Naive thymus-derived CD4-positive, alpha-beta T cell (primary cell): ENCODE data around the gene SLPI. TPM values are rescaled to one million over a fixed set of nuclear protein-coding genes. Genes with fewer than 3 reads are reported as not detected.
A peak's percentile ranks its signal among the peaks of the same experiment; 100 is the strongest.

Experiments used
- ATAC-seq: fragments of 150-1000 bp; cut with Tn5 transposase; 2 replicates; pipeline ENCODE4 v1.10.0; 2021; ENCODE audit warnings: mild to moderate bottlenecking, moderate library complexity
- CTCF ChIA-PET: fragments of 350-600 bp; sonication (Branson Sonifier 250); formaldehyde crosslinking; loops from one replicate; lab custom pipeline; 2021; ENCODE audit warnings: antibody characterized with exemption; lab: Charles Lee
- POLR2A ChIA-PET: fragments of 350-600 bp; sonication (Branson Sonifier 250); formaldehyde crosslinking; loops from one replicate; lab custom pipeline; 2021; ENCODE audit warnings: antibody characterized with exemption, inconsistent platforms; lab: Charles Lee
- DNase-seq, 9 donors: peaks; one replicate each; pipeline versions ENCODE4 v3.0.0 to v3.0.0-alpha.2; 2020 to 2022; ENCODE audit warnings: mixed read lengths in 1 of 9
- H3K27ac ChIP-seq: one replicate; pipeline ENCODE4 v1.7.0; 2013; ENCODE audit warnings: mild to moderate bottlenecking, low read depth, low read length, moderate library complexity
- H3K27me3 ChIP-seq, 2 donors: one replicate each; pipeline ENCODE4 v1.7.0; 2013; ENCODE audit warnings: low read length in 2 of 2, mild to moderate bottlenecking in 2 of 2, moderate library complexity in 2 of 2; ENCODE audit not compliant: control insufficient read depth in 2 of 2, insufficient read depth in 2 of 2
- H3K36me3 ChIP-seq, 3 experiments: 1 replicate in 2 of 3; 2 replicates in 1 of 3; pipeline ENCODE4 v1.7.0; 2013; ENCODE audit warnings: low read length in 3 of 3, mild to moderate bottlenecking in 3 of 3, moderate library complexity in 1 of 3; ENCODE audit not compliant: insufficient read depth in 3 of 3, control insufficient read depth in 2 of 3
- H3K4me1 ChIP-seq, 2 donors: one replicate each; pipeline ENCODE4 v1.7.0; 2013; ENCODE audit warnings: low read length in 2 of 2, mild to moderate bottlenecking in 2 of 2, moderate library complexity in 1 of 2; ENCODE audit not compliant: control insufficient read depth in 2 of 2, insufficient read depth in 2 of 2
- H3K4me3 ChIP-seq: 2 replicates; pipeline ENCODE4 v1.7.0; 2013; ENCODE audit warnings: mild to moderate bottlenecking, low read length
- H3K9me3 ChIP-seq, 3 experiments: 1 replicate in 2 of 3; 2 replicates in 1 of 3; pipeline ENCODE4 v1.7.0; 2013; ENCODE audit warnings: low read length in 3 of 3; ENCODE audit not compliant: control insufficient read depth in 2 of 3
- H3K27ac Mint-ChIP-seq, 9 donors: one replicate each; pipeline ENCODE4 v1.8.0; 2020 to 2022; ENCODE audit warnings: mixed read lengths in 9 of 9, mild to moderate bottlenecking in 8 of 9, moderate library complexity in 5 of 9, inconsistent platforms in 2 of 9
- H3K27me3 Mint-ChIP-seq, 5 donors: one replicate each; pipeline ENCODE4 v1.8.0; 2021 to 2022; ENCODE audit warnings: mixed read lengths in 5 of 5, mild to moderate bottlenecking in 1 of 5
- H3K36me3 Mint-ChIP-seq, 5 donors: one replicate each; pipeline ENCODE4 v1.8.0; 2020 to 2022; ENCODE audit warnings: mixed read lengths in 5 of 5, mild to moderate bottlenecking in 3 of 5, inconsistent platforms in 1 of 5
- H3K4me1 Mint-ChIP-seq, 7 donors: one replicate each; pipeline ENCODE4 v1.8.0; 2020 to 2022; ENCODE audit warnings: mixed read lengths in 7 of 7, mild to moderate bottlenecking in 3 of 7, inconsistent platforms in 1 of 7
- H3K4me3 Mint-ChIP-seq, 10 donors: one replicate each; pipeline ENCODE4 v1.8.0; 2020 to 2022; ENCODE audit warnings: mild to moderate bottlenecking in 10 of 10, mixed read lengths in 10 of 10, moderate library complexity in 6 of 10, inconsistent platforms in 2 of 10
- H3K9me3 Mint-ChIP-seq, 11 donors: one replicate each; pipeline ENCODE4 v1.8.0; 2020 to 2022; ENCODE audit warnings: mixed read lengths in 11 of 11, mild to moderate bottlenecking in 4 of 11, inconsistent platforms in 1 of 11, moderate library complexity in 1 of 11
- intact Hi-C, 2 donors: fragments of 100-400 bp; cut with micrococcal nuclease; formaldehyde crosslinking; loops; one replicate each; pipeline ENCODE4 v1.15.1; 2023
- polyA plus RNA-seq, 2 donors: library from polyadenylated mRNA; unstranded; fragments of 300-500 nt; fragmentation: Illumina TruSeq; gene quantifications; one replicate each; pipeline ENCODE4 v1.2.3, GENCODE V29; 2021
- total RNA-seq, 6 experiments: library from RNA in 5 of 6; stranded (reverse) in 5 of 6; gene quantifications; 1 replicate in 5 of 6; 2 replicates in 1 of 6; pipeline ENCODE4 v1.2.3 and lab custom pipeline; 2021 to 2026

The SLPI gene
- total and polyA plus RNA-seq, 7 experiments from 2014 or later, result 0.96 TPM; not detected in 6

GRCh38 chr20:45297786-45298497 lies 43.6 kb upstream of the SLPI start:
- Mint-ChIP-seq H3K27me3 (peaks cover 18 to 37% (median 26%) of the 10 kb centered on the region in 5 donors), H3K4me3 (no peak overlapping the region), H3K9me3 (no peaks in the 10 kb centered on the region), H3K4me1 (peaks cover 4 to 31% (median 5%) of the 10 kb centered on the region in 7 donors), H3K27ac (no peak overlapping the region), H3K36me3 (peaks cover 0 to 4% (median 0%) of the 10 kb centered on the region in 5 donors)
- peaks cover 0 to 8% of the 10 kb centered on the region in 2 donors for H3K27me3 ChIP-seq
- H3K4me3 ChIP-seq, result no peak overlapping the region
- DNase-seq (no peak), ATAC-seq (no peak)
- H3K4me1 ChIP-seq, result peaks cover 2 to 13% of the 10 kb centered on the region in 2 donors
- ChIA-PET POLR2A (no interaction called here), CTCF (no interaction called here)
- no peak overlapping the region for H3K27ac ChIP-seq
- no peaks in the 10 kb centered on the region for H3K36me3 ChIP-seq
- no peaks in the 10 kb centered on the region for H3K9me3 ChIP-seq
- intact Hi-C loops, result no loop called here

- peaks cover 25 to 42% (median 41%) of the 10 kb centered on the region in 5 donors for H3K27me3 Mint-ChIP-seq
- Histone ChIP-seq H3K4me1 (peaks cover 4 to 14% of the 10 kb centered on the region in 2 donors), H3K27me3 (peaks cover 0 to 10% of the 10 kb centered on the region in 2 donors), H3K4me3 (no peak overlapping the region), H3K36me3 (no peaks in the 10 kb centered on the region), H3K9me3 (no peaks in the 10 kb centered on the region), H3K27ac (no peak overlapping the region)
- ATAC-seq (no peak), DNase-seq (no peak)
- H3K4me1 Mint-ChIP-seq, result peaks cover 4 to 21% (median 11%) of the 10 kb centered on the region in 7 donors
- H3K36me3 Mint-ChIP-seq, result peaks cover 0 to 3% (median 0%) of the 10 kb centered on the region in 5 donors
- H3K4me3 Mint-ChIP-seq, result peak overlapping the region in 1 of 10 donors; percentile 21
- CTCF ChIA-PET, result interaction anchor here (0.6 to 2.3 kb wide), 9 partner anchors 9 to 345 kb away, joined by 3 to 10 read pairs (median 3); partner anchors contain the start of genes MATN4 and SLPI
- H3K9me3 Mint-ChIP-seq, result no peaks in the 10 kb centered on the region
- no peak overlapping the region for H3K27ac Mint-ChIP-seq
- POLR2A ChIA-PET, result interaction anchor here (0.6 kb wide), 1 partner anchor 328 kb away, joined by 3 read pairs; no protein-coding TSS in a partner anchor
- intact Hi-C loops, result loop anchor here in 1 of 2 donors (5.0 kb wide), 2 partner anchors 407 to 547 kb away; partner anchors contain the start of genes KCNK15 and YWHAB
Observed at GRCh38 chr20:45294659-45295058, 40.3 kb upstream of the SLPI start.

- ATAC-seq, result no peak
Observed at GRCh38 chr20:45294003-45294368, 39.6 kb upstream of the SLPI start.

GRCh38 chr20:45293041-45294002 lies 39.0 kb upstream of the SLPI start:
- Mint-ChIP-seq H3K4me1 (peaks cover 4 to 21% (median 11%) of the 10 kb centered on the region in 7 donors), H3K27ac (no peak overlapping the region), H3K4me3 (peak overlapping the region; percentile 57 to 83 (median 78)), H3K36me3 (peaks cover 0 to 2% (median 0%) of the 10 kb centered on the region in 5 donors), H3K9me3 (no peaks in the 10 kb centered on the region), H3K27me3 (peaks cover 31 to 48% (median 38%) of the 10 kb centered on the region in 5 donors)
- peaks cover 4 to 14% of the 10 kb centered on the region in 2 donors for H3K4me1 ChIP-seq
- intact Hi-C loops, result loop anchor here in 1 of 2 donors (1.0 to 5.0 kb wide), 3 partner anchors 249 to 546 kb away; partner anchors contain the start of genes KCNK15 and YWHAB
- ChIA-PET POLR2A (no interaction called here), CTCF (interaction anchor here (0.6 to 2.3 kb wide), 12 partner anchors 10 to 479 kb away, joined by 3 to 10 read pairs (median 4); partner anchors contain the start of genes MATN4, SLPI and TOMM34)
- peak overlapping the region; percentile 54 for H3K4me3 ChIP-seq
- H3K36me3 ChIP-seq, result no peaks in the 10 kb centered on the region
- ATAC-seq (peak; percentile 93), DNase-seq (peak; percentile 33 to 89 (median 68))
- peaks cover 0 to 10% of the 10 kb centered on the region in 2 donors for H3K27me3 ChIP-seq
- no peak overlapping the region for H3K27ac ChIP-seq
- no peaks in the 10 kb centered on the region for H3K9me3 ChIP-seq

More at GRCh38 chr20:45294003-45294368, 39.6 kb upstream of the SLPI start:
- Mint-ChIP-seq H3K9me3 (no peaks in the 10 kb centered on the region), H3K4me1 (peaks cover 4 to 21% (median 11%) of the 10 kb centered on the region in 7 donors), H3K27ac (no peak overlapping the region), H3K27me3 (peaks cover 29 to 44% (median 41%) of the 10 kb centered on the region in 5 donors), H3K4me3 (peak overlapping the region; percentile 57 to 83 (median 78)), H3K36me3 (peaks cover 0 to 3% (median 0%) of the 10 kb centered on the region in 5 donors)
- no peaks in the 10 kb centered on the region for H3K36me3 ChIP-seq
- intact Hi-C loops, result loop anchor here in 1 of 2 donors (5.0 kb wide), 2 partner anchors 407 to 547 kb away; partner anchors contain the start of genes KCNK15 and YWHAB
- peaks cover 4 to 14% of the 10 kb centered on the region in 2 donors for H3K4me1 ChIP-seq
- ChIA-PET CTCF (interaction anchor here (0.7 to 2.3 kb wide), 11 partner anchors 10 to 345 kb away, joined by 3 to 10 read pairs (median 4); partner anchors contain the start of genes MATN4, SLPI and TOMM34), POLR2A (interaction anchor here (0.6 kb wide), 1 partner anchor 327 kb away, joined by 3 read pairs; no protein-coding TSS in a partner anchor)
- peaks cover 0 to 10% of the 10 kb centered on the region in 2 donors for H3K27me3 ChIP-seq
- H3K4me3 ChIP-seq, result no peak overlapping the region
- H3K27ac ChIP-seq, result no peak overlapping the region
- no peaks in the 10 kb centered on the region for H3K9me3 ChIP-seq
- no peak for DNase-seq

- intact Hi-C loops, result loop anchor here in 1 of 2 donors (5.0 kb wide), 2 partner anchors 405 to 545 kb away; partner anchors contain the start of genes KCNK15 and YWHAB
- H3K4me3 Mint-ChIP-seq, result peak overlapping the region in 6 of 10 donors; percentile 42 to 82 (median 76)
- peaks cover 4 to 14% of the 10 kb centered on the region in 2 donors for H3K4me1 ChIP-seq
- CTCF ChIA-PET, result interaction anchor here (0.7 to 2.4 kb wide), 2 partner anchors 11 to 313 kb away, joined by 6 read pairs; no protein-coding TSS in a partner anchor
- H3K9me3 ChIP-seq, result no peaks in the 10 kb centered on the region
- peaks cover 4 to 21% (median 11%) of the 10 kb centered on the region in 7 donors for H3K4me1 Mint-ChIP-seq
- H3K4me3 ChIP-seq, result no peak overlapping the region
- no peak overlapping the region for H3K27ac Mint-ChIP-seq
- peaks cover 26 to 52% (median 39%) of the 10 kb centered on the region in 5 donors for H3K27me3 Mint-ChIP-seq
- H3K36me3 ChIP-seq, result no peaks in the 10 kb centered on the region
- ATAC-seq (no peak), DNase-seq (no peak)
- H3K27me3 ChIP-seq, result peaks cover 0 to 10% of the 10 kb centered on the region in 2 donors
- no peaks in the 10 kb centered on the region for H3K9me3 Mint-ChIP-seq
- H3K27ac ChIP-seq, result no peak overlapping the region
- H3K36me3 Mint-ChIP-seq, result peaks cover 0 to 2% (median 0%) of the 10 kb centered on the region in 5 donors
- POLR2A ChIA-PET, result no interaction called here
Observed at GRCh38 chr20:45292343-45292742, 38.0 kb upstream of the SLPI start.
